ENCODE measurements around the gene CANT1. TPM values are rescaled to one million over a fixed set of nuclear protein-coding genes. Genes with fewer than 3 reads are reported as not detected.
A peak's percentile ranks its signal among the peaks of the same experiment; 100 is the strongest.

CANT1 gene
- total and polyA plus RNA-seq, 7 donors: 10.2 to 34.3 (median 22.5) TPM

DNA sequence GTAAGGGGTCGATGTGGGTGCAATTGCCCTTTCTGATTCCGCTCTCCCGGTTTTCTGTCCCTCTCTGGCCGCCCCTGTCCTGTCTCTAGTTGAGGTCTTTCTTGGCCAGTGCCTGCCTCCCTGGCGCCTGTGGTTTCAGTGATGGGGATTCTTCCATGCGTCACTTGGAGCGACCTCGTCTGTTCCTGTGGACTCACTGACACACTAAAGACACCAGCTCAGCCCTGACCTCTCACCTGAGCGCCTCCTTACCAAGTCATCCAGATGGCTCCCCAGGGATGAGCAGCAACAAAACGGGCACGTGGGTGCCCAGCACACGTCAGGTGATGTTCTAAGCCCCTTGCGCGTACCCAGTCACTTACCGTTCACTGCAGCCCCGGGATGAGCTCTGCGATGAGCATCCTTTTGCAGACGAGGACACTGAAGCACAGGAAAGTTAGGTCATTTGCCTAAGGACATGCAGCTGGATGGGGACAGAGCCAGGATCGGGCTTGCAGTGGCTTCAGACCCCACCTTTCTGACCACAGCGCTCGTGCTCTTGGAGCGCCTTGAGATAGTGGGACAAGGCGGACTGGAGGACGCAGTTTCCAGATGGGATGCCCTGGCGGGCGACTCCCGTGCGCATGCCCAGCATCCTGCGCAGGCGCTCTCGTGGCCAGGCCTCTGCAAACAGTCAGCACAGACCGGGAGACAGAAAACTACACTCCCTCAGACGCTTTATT, 18.4 kb downstream of the CANT1 start:
- Histone ChIP-seq H3K27ac (no peak overlapping the region), H3K4me3 (no peak overlapping the region), H3K36me3 (ENCODE audit: insufficient read depth in 1 of 2, low read depth in 1 of 2) (peaks cover 0 to 47% of the 10 kb centered on the region in 2 donors), H3K27me3 (ENCODE audit: insufficient read depth in 3 of 3, low read length in 2 of 3) (no peaks in the 10 kb centered on the region), H3K9me3 (no peaks in the 10 kb centered on the region), H3K4me1 (peaks cover 21% of the 10 kb centered on the region)
- intact Hi-C loops (cut with DNase I): no loop called here
- DNase-seq: peak in 1 of 2 donors; percentile 5
- TF ChIP-seq, protein P1, sequence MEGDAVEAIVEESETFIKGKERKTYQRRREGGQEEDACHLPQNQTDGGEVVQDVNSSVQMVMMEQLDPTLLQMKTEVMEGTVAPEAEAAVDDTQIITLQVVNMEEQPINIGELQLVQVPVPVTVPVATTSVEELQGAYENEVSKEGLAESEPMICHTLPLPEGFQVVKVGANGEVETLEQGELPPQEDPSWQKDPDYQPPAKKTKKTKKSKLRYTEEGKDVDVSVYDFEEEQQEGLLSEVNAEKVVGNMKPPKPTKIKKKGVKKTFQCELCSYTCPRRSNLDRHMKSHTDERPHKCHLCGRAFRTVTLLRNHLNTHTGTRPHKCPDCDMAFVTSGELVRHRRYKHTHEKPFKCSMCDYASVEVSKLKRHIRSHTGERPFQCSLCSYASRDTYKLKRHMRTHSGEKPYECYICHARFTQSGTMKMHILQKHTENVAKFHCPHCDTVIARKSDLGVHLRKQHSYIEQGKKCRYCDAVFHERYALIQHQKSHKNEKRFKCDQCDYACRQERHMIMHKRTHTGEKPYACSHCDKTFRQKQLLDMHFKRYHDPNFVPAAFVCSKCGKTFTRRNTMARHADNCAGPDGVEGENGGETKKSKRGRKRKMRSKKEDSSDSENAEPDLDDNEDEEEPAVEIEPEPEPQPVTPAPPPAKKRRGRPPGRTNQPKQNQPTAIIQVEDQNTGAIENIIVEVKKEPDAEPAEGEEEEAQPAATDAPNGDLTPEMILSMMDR (IDR thresholded peaks at IDR 0.05): no peak
- ATAC-seq: no peak
- WGBS, 3 donors: 89 to 93% (median 90%) methylated on average over 33 of the region's 33 CpGs

DNA sequence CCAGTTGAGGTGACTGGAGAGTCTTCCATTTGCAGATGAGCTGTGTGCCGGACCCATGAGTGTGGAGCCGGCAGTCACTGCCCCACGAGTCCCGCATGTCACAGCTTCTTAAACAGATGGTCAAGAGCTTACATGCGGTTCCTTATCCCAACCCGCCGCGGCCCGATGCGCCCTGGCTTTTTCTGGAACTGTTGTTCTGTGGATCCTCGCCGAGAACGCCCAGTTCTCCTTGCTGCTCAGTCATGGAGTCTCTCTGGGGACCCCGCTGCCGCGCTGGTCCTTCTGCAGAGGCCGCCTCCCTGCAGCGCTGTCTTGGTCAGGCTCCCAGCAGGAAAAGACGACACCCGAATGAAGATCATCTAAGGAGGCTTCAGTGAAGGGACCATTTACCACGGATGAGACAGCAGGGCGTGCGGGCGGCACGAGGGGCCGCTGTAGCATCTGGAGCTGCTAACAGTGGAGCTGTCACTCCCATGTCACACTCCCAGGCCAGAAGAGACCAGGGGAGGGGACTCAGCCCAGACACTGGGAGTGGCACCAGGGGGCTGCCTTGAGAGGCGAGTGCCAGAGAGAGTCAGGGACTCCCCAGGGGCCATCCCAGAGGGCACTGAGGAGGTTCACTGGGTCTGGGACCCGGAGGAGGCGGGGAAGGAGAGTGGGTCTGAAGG, 19.1 kb downstream of the CANT1 start:
- intact Hi-C loops (cut with DNase I): no loop called here
- WGBS, 3 donors: 88 to 91% (median 91%) methylated on average over 29 of the region's 29 CpGs
- peak; percentile 15 to 59 for DNase-seq
- Histone ChIP-seq H3K27me3 (ENCODE audit: insufficient read depth in 3 of 3, low read length in 2 of 3) (no peaks in the 10 kb centered on the region), H3K4me3 (no peak overlapping the region), H3K4me1 (peaks cover 21% of the 10 kb centered on the region), H3K36me3 (ENCODE audit: insufficient read depth in 1 of 2, low read depth in 1 of 2) (peaks cover 0 to 44% of the 10 kb centered on the region in 2 donors), H3K9me3 (no peaks in the 10 kb centered on the region), H3K27ac (no peak overlapping the region)
- no peak for ATAC-seq
- TF ChIP-seq, protein P1 (IDR thresholded peaks at IDR 0.05): no peak

DNA sequence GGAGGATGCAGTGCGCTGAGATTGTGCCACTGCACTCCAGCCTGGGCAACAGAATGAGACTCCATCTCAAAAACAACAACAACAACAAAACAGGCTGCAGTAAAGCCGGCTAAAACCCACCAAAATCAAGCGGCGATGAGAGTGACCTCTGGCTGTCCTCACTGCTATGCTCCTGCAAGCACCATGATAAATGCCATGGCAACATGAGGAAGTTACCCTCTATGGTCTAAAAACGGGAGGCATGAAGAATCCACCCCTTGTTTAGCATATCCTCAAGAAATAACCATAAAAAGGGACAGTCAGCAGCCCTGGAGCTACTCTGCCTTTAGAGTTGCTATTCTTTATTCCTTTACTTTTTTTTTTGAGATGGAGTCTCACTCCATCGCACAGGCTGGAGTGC, 21.4 kb downstream of the CANT1 start:
- Histone ChIP-seq H3K36me3 (ENCODE audit: insufficient read depth in 1 of 2, low read depth in 1 of 2) (peaks cover 0 to 29% of the 10 kb centered on the region in 2 donors), H3K27me3 (ENCODE audit: insufficient read depth in 3 of 3, low read length in 2 of 3) (no peaks in the 10 kb centered on the region), H3K27ac (no peak overlapping the region), H3K4me3 (peak overlapping the region; percentile 64), H3K4me1 (peaks cover 21% of the 10 kb centered on the region), H3K9me3 (no peaks in the 10 kb centered on the region)
- ATAC-seq: no peak
- peak in 1 of 2 donors; percentile 2 for DNase-seq
- WGBS, 3 donors: 42 to 64% (median 48%) methylated on average over 6 of the region's 6 CpGs
- TF ChIP-seq, protein P1 (IDR thresholded peaks at IDR 0.05): no peak
- intact Hi-C loops (cut with DNase I): no loop called here

DNA sequence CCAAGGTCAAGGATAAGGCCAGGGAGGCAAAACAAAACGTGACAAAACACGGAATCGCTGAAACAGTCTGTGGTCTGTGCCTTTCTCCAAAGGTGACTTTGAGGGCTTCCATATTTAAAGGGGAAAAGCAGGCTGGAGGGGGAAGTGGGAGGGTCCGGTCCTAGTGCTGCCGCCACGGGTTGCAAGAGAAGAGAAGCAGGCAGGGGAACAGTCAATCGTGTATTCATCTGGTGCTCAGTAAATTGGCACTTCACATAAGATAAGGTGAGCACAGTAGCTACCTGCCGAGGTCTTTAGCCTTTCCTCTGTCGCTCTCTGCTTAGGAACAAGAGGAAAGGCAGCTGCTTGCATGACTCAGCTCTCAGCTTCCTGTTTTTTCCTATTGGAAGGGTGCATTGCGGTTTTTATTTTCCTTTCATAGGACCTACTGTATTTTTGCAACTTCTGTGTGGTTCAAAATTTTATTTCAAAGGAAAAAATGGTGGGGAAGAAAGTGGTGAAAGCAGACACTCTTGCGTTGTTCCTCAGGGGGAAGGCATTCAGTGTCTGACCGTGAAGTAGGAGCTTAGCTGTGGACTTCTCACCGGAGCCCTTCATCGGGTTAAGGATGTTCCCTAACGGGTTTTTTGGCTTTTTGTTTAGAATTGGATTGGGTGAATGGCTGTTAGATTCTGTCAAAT, 22.8 kb downstream of the CANT1 start:
- ATAC-seq (peak; percentile 67 to 79 (median 68)), DNase-seq (peak in 1 of 2 donors; percentile 44)
- WGBS, 3 donors: 2 to 5% (median 4%) methylated on average over 15 of the region's 15 CpGs

More for the DNA sequence above, 22.8 kb downstream of the CANT1 start:
- peaks cover 0 to 16% of the 10 kb centered on the region in 2 donors for H3K36me3 ChIP-seq (ENCODE audit: insufficient read depth in 1 of 2, low read depth in 1 of 2)
- no peaks in the 10 kb centered on the region for H3K27me3 ChIP-seq (ENCODE audit: insufficient read depth in 3 of 3, low read length in 2 of 3)
- intact Hi-C loops (cut with DNase I): loop anchor here in 1 of 2 donors (2.0 kb wide), 1 partner anchor 56 kb away; no protein-coding TSS in a partner anchor
- peaks cover 21% of the 10 kb centered on the region for H3K4me1 ChIP-seq
- H3K4me3 ChIP-seq: peak overlapping the region; percentile 64
- H3K9me3 ChIP-seq: no peaks in the 10 kb centered on the region
- peak overlapping the region; percentile 88 for H3K27ac ChIP-seq
- TF ChIP-seq, protein P1 (IDR thresholded peaks at IDR 0.05): no peak

Measured in psoas muscle (tissue), 8 donors.